GM19397 (cell line): ENCODE data around the gene DCTN3.
A peak's percentile ranks its signal among the peaks of the same experiment; 100 is the strongest.

Source experiments
- ATAC-seq: cut with Tn5 transposase; IDR thresholded peaks from one replicate; pipeline ENCODE4 v1.9.1; 2021; ENCODE audit warnings: mild to moderate bottlenecking, moderate library complexity; ENCODE audit not compliant: unreplicated experiment

DCTN3 gene

GRCh38 chr9:34620061-34620994, at the start of gene DCTN3:
TSS of gene DCTN3 (minus strand) at chr9:34620495. CDS start at chr9:34620464, 31 bp downstream.
- peak; percentile 97 for ATAC-seq

- ATAC-seq = peak; percentile 63
Observed at GRCh38 chr9:34665381-34666250, 45.3 kb upstream of the DCTN3 start.

GRCh38 chr9:34665067-34665380, 44.7 kb upstream of the DCTN3 start:
- ATAC-seq = peak; percentile 27

- no peak for ATAC-seq
Observed at GRCh38 chr9:34664281-34665066, 44.2 kb upstream of the DCTN3 start.

GRCh38 chr9:34663303-34663605, 43.0 kb upstream of the DCTN3 start:
- ATAC-seq = no peak

GRCh38 chr9:34662526-34663302, 42.4 kb upstream of the DCTN3 start, which contains the start of gene CCL27:
TSS of gene CCL27 (minus strand) at chr9:34662657. CDS start at chr9:34662633, 24 bp downstream.
- ATAC-seq = no peak

GRCh38 chr9:34659592-34660253, 39.4 kb upstream of the DCTN3 start:
- no peak for ATAC-seq

GRCh38 chr9:34658461-34658860, 38.2 kb upstream of the DCTN3 start:
- ATAC-seq = no peak

GRCh38 chr9:34656992-34657391, 36.7 kb upstream of the DCTN3 start:
- ATAC-seq = no peak

GRCh38 chr9:34655394-34655793, 35.1 kb upstream of the DCTN3 start:
- ATAC-seq = no peak

GRCh38 chr9:34654323-34655051, 34.2 kb upstream of the DCTN3 start:
- ATAC-seq = no peak

GRCh38 chr9:34653151-34654072, 33.1 kb upstream of the DCTN3 start:
- no peak for ATAC-seq

GRCh38 chr9:34652602-34653000, 32.3 kb upstream of the DCTN3 start:
- ATAC-seq = no peak

- ATAC-seq = no peak
Observed at GRCh38 chr9:34651876-34652601, 31.7 kb upstream of the DCTN3 start, which contains the start of gene IL11RA. TSS of gene IL11RA (plus strand) at chr9:34652185. CDS start at chr9:34655218, 3,033 bp downstream.

- ATAC-seq = no peak
Observed at GRCh38 chr9:34651321-34651720, 31.0 kb upstream of the DCTN3 start.

- no peak for ATAC-seq
Observed at GRCh38 chr9:34650816-34651215, 30.5 kb upstream of the DCTN3 start.

- no peak for ATAC-seq
Observed at GRCh38 chr9:34648673-34649072, 28.4 kb upstream of the DCTN3 start.
